GM04504 (cell line): ENCODE data around the gene SLX9.

ENCODE experiments used
- DNase-seq: peaks from one replicate; pipeline ENCODE4 v3.0.0-alpha.2; 2012; ENCODE audit warnings: low read depth

Gene SLX9

DNA sequence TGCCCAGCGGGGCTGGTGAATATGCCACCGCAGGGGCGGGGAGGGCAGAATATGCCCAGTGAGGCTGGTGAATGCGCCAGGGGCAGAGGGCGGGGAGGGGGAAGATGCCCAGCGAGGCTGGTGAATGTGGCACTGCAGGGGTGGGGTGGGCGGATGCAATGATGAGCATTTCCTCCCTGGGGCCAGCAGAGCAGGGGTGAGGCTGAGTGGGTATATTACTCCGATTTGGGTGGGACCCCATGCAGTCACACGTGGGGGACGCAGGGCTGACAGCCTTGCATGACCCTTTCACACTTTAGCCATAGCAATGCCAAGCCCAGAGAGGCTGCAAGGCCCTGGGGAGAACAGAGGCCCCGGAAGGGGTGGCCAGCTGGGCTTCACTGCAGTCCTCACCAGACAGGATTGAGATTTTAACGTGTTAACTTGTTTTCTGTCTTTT, 9.3 kb upstream of the SLX9 start:
- no peak for DNase-seq

DNA sequence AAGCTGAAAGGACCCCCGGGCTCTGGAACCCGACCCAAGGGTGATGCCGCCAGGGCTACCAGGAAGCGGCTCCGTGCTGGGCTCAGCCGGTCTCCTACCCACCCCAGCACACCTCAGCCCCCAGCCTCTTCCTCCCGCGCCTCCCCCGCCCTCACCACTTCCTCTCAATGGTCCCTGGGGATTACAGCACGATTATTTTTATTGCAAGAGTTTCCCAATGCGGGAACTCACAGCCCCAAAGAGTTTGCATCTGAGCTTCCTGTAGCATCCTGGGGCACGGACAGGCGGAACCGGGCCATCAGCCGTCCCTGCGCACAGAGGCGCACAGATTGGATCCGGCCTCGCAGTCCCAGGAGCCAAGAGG, 8.7 kb upstream of the SLX9 start:
- no peak for DNase-seq

DNA sequence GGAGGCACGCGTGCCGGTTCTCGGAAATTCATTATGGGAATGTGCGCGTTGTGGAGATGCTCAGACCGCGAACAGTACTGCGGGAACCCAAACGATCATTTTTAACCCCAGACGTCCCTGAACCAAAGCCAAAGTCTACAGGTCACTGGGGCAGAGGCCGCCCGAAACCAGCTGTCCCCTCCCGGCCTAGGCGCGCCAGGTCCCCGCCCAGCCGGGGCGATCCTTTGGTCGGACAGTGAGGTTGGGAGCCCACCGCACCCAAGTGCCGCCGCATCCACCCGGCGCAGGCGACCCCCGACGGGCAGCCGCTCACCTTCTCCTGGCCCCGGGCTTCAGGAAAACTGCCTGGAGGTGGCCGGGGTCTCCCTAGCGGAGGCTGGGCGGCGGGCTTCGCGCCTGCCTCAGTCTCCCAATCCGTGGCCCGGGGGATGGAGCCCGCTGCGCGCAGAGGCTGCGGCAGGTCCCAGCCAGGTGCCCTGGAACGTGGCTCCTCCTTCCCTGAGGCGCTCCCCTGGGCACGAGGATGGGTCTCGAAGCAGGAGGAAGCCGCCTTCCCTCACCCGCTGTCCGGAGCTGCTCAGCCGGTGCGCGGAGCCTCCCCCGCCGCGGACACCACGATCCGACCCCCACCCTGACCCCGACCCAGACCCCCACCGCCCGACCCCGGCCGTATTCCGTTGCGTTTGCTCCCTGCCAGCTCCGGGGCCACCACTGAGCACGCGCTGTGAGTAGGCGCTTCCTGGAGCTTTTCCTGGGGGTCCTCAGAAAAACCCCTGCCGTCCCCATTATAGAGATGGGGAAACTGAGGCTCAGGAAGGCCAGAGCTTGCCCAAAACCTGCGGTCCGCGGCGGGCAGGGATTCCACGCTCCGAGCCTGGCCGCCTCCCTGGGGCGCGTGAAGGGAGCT, 8.1 kb upstream of the SLX9 start:
- no peak for DNase-seq

DNA sequence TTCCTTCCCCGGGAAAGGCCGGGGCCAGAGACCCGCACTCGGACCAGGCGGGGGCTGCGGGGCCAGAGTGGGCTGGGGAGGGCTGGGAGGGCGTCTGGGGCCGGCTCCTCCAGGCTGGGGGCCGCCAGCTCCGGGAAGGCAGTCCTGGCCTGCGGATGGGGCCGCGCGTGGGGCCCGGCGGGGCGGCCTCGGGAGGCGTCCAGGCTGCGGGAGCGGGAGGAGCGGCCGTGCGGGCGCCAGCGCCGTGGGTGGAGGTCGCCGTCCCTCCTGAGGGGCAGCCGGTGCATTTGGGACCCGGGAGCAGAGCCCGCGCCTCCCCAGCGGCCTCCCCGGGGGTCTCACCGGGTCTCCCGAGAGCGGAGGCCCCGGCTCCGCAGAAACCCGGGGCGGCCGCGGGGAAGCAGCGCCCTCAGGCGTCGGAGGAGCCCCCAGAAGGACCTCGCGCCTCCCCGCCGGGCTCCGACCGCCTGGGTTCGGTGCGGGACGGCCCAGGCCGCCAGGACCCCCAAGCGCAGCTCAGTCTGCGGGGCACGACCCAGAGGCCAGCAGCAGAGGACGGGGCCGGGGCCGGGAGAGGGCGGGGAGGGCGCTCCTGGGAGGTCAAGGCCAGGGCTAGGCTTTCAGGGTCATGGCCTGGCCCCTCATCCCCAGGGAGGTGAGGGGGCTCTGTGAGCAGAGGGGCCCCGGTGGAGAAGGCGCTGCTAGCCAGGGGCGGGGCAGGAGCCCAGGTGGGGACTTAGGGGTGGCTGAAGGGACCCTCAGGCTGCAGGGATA, 7.2 kb upstream of the SLX9 start:
- DNase-seq: no peak

DNA sequence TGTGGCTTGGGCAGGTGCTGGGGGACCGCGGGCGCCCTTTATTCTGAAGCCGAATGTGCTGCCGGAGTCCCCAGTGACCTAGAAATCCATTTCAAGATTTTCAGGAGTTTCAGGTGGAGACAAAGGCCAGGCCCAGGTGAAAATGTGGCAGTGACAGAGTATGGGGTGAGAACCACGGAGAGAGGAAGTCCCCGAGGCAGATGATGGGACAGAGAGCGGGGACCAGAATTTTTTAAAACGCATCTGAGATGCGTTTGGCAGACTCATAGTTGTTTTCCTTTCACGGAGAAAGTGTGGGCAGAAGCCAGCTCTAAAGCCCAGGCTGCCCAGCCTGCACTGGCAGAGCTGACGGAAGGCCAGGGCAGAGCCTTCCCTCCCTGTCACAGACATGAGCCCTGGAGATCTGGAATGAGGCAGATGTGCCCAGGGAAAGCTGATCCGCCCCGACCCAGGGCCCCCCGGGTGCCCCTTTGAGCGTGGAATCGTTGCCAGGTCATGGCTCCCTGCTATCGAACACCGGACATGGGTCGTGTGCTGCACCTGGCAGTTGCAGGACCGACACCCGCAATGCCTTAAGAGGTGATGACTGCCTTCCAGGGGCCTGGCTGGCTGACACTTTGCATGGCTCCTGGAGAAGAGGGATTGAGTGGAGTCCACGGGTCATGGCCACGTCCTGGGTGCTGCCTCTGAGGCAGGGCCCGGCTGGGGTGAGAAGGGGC, 6.5 kb upstream of the SLX9 start:
- DNase-seq: no peak

DNA sequence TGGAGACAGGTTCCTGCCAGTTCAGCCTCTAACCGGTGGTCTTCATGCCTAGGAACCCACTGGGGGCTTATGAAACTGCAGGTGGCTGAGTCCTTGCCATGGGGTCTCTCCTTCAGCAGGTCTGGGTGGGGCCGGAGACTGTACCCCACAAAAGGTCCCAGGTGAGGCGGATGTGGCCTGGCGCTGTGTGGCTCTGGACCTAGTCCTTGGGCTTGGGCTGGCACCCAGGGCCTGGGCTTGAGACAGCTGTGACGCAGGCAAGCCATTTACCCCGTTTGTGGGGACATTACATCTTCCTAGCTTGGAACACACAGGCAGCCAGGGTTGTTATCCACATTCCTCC, 5.9 kb upstream of the SLX9 start:
- no peak for DNase-seq

DNA sequence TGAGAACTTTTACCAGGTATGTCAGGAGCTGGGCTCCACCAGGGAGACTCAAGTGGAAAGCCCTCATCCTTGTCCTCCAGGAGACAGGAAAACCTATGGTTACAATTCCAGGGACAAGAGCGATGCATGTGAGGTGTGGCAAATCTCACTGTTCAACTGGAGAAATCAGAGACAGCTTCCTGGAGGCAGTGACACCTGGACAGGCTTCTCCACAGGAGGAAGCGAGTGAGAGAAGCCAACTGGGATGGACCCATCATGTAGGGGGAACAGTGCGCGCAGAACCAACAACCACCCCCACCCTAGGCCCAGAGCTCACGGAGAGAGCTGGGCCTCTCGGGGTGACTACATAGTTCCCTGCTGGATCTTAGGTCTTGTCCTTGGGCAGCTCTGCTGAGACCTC, 5.6 kb upstream of the SLX9 start:
- no peak for DNase-seq

DNA sequence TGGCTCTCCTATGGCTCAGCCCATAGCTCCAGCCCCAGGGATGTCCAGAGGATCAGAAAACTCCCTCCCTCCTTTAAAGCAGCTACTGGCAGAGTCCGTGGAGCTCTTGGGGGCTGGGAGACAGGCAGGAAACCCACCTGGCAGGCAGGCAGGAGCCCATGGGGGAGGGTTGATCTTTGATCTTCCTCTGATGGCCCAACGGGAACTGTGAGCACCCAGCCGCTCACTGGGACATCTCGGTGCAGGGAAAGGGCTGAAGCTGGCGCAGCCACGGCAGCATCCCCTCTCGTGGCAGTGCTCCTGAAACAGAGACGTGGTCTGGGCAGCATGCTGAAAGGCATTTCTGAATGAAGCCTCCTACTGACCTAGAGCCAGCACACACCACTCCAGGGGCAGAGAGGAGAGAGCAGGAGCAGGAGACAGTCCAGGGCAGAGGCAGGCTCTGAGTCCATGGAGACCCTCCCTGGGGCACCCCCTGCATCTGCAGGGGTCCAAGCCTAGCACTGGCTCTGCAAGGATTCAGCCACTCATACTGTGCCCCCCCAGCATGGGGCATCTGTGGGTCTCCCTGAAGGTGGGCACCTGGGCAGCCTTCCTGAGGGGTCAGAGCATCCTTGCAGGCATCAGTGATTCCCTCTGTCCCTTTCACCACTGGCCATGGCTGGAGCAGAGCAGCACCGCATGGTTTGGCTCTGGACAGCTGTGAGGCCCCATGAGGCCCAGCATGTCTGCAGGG, 4.9 kb upstream of the SLX9 start:
- no peak for DNase-seq

DNA sequence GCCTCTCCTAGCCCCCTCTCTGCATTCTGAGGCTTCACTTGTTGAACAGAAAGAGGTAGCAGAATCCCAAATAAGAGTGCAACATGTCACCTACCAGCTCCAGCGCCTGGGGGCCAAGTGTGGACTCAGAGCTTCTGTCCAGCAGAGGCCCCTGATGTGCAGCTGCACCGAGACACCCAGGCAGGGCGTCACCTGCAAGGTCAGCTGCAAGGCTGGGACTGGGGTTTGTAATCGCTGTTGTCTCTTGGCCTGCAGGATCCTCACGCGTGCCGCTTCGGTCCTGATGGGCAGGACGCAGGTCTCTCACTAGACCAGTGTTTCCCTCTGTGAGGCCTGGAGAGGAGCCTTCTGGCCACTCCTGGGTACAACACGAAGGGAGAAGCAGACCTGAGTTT, 4.3 kb upstream of the SLX9 start:
- no peak for DNase-seq

DNA sequence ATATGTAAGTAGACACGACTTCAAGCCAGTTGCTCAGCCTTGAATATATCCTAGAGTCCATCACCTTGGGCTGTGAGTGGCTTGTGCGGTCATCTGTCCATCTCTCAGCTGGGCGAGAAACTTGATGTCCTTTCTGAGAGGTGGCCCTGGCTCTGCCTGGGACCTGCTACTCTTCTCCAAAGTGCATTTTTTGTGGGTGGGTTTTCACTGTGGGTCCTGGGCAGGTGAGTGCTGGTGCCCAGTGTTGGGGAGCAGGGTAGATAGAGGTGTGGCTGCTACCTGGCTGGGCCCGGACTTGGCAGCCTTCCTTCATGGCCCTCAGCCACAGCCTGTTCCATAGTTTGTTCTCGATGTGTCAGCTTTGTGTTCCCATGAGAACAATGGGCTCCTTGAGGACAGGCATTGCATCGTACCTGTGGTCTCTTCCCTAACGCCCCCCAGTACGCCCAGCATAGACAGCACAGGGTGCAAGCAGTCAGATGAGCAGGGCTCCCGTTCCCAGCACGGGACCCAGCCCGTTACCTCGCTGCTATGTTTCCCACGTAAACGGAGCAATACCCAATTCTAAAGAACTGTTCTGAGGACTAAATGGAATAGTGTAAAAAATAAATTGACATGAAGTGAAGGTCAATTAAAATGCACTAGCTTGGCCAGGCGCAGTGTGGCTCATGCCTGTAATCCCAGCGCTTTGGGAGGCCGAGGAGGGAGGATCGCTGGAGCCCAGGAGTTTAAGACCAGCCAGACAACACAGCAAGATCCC, 877 bp upstream of the SLX9 start:
- no peak for DNase-seq

DNA sequence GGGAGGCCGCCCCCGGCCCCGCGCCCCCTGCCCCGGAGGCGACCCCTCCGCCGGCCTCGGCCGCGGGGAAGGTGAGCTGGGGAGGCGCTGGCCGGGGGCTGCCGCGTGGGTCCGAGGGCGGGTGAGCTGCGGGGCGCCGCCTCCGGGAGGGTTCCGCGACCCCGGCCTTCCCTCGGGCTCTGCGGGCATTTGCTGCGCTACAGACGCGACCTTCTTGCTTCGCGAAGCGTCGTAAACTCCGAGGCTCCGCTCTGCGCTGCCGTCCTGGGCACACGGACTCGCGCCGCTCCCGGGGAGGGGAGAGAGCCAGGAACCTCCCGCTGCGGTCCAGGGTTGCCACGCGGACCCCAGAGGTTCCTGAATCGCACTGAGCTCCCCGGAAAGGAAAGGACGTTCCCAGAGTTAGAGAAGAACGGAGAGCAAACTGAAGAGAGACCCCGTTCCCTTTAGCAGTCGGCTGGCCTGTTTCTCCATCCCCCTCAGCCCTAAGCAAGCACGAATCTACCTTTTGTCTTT, 345 bp downstream of the SLX9 start:
- no peak for DNase-seq

DNA sequence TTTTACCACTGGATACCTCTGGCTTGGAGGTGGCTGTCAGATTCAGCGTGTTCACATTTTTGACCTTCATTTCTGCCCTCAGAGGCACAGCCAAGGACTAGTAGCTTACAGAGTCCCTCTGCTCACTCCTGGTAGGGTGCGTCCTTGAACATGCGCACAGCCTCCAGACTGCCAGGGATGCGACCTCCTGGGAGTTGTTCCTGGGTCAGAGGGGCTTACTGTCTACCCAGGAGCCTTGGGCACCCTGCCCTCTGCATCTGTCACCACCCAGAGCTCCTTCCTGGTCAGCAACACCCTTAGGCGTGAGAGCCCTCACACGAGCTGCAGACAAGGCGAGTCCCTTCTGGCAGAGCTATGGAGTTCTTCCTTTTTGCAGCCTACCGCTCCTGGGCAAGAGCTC, 1.7 kb downstream of the SLX9 start:
- DNase-seq: no peak

DNA sequence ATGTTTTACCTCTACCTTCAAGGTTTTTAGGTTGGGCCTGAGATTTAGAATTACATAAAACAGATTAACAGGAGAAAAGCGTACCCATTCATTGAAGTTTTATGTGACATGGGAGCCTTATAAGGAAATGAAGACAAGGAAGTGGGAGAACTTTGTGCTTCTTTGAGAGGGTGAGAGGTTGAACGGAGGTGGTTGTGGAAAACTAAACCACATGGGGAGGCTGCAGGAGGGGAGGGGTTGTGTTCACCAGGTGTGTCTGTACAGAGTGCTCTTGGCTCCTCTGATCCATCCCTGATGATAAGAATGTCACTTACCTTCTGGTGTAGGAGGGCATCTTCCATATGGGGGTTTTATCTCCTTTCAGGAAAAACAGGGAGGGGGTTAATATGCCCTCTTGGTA, 2.7 kb downstream of the SLX9 start:
- no peak for DNase-seq

DNA sequence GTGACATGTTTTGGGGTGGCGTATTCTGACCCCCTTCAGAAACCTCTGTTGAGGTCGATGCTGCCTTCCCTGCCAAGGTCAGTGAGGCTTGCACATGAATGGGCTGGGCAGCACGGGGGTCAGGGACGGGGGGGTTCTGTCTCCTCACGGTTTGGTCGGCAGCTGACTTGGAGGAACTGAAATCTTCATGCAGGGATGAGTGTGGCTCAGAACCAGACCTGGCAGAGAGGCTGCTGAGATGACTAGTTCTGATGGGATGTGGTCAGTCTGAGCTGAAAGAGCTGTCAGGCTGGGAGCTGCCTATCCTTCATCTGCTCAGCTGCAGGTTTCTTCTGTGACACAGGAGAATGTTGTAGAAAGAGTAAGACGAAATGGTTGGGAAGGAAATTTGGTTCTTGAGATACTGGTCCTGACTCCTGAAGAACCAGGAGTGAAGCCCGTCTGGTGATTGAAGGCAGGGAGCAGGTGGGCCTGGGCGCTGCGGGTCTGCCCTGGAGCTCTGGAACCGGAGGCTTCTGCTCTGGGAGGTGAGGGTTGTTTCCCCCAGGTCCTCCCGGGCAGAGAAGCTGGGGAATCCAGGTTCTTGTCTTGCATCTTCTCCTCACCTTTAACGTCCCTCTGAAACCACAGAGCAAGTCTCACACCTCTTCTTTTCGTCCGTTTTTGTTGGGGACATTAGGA, 3.3 kb downstream of the SLX9 start:
- DNase-seq: no peak

DNA sequence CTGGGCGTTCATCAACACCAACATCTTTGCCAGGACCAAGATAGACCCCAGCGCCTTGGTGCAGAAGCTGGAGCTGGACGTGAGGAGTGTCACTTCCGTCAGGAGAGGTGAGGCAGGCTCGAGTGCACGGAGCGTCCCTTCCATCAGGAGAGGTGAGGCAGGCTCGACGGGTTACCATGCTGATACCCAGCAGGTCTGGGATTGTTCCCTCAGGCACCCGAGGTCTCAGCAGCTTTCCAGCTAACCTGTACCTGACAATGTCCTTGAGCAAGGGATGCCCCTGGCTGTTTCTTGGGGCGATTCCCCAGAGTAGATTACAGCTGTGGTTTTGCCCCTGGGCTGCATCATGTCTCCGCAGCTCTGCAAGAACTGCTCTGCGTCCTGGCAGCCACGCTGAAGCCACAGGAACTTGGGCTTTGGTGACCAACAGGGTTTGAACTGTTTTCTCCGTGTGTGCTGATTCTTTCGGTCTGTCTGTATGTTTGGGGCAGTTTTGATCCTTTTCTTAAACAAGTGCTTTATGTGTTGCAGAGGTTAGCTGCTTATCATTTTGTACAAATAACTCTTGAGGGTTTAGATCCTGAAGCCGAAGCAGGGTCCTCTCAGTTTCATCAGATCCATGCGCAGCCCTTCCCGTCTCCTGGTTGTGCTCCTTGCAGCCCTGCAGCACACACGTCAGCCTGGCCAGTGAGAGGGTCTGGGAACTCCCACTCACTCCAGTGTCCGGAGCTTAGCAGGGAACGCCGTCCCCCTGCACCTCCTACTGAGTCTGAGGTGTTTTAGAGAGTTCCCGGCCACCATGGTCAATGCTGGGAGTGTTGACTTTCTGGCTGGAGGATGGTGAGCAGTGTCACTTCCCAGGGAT, 4.1 kb downstream of the SLX9 start:
- no peak for DNase-seq

DNA sequence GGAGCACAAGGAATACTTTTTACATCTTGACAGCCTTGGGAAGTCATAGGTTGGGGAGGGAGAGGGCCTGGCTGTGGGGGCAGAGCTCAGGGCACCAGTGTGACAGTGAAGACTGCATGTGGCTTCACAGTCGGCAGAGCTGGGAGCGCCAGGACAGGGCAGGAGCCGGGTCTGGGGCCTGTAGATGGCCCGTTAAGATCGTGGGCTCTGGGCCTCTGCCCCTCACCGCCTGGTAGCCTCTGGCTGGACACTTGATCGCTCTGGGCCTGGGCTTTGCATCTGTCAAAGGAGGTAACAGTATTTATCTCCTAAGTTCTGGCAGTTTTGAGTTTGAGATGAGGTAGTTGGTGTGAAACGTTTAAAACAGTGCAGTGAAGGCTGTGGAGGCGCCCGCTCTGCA, 4.8 kb downstream of the SLX9 start:
- DNase-seq: no peak

DNA sequence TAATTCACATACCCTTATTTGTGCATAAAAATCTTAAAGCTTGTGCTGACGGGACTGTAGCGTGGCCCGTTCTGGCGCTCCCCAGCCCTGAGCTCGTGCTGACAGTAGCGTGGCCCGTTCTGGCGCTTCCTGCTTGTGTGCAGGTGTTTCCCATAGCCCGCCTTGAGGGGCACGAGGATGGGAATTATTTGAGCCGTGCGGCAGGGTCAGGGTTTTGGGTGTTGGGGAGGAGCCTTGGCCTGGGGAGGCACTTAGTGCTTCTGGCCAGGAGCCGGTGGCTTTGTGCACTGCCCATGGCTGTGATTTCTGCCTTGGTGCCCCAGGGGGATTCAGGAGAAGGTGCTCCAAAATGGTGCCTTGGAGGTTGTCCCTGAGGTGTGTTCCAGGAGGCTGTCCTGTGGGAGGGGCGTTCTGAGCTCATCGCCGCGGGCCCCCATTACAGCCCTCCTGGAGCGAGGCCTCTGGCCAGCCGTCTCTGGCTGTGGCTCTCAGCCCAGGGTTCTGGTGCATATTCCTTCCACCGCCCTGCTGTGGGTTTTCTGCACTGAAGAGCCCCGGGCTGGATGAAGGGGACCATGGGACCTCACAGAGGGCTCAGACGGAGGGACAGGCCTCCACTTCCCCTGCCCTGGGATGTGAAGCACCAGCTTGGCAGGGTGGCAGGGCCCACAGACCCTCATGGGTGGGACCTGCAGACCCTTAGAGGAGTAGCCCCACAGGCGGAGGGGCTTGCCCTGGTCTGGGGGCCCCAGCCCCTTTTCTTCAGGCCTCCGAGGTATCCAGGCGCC, 6.6 kb downstream of the SLX9 start:
- DNase-seq: no peak

DNA sequence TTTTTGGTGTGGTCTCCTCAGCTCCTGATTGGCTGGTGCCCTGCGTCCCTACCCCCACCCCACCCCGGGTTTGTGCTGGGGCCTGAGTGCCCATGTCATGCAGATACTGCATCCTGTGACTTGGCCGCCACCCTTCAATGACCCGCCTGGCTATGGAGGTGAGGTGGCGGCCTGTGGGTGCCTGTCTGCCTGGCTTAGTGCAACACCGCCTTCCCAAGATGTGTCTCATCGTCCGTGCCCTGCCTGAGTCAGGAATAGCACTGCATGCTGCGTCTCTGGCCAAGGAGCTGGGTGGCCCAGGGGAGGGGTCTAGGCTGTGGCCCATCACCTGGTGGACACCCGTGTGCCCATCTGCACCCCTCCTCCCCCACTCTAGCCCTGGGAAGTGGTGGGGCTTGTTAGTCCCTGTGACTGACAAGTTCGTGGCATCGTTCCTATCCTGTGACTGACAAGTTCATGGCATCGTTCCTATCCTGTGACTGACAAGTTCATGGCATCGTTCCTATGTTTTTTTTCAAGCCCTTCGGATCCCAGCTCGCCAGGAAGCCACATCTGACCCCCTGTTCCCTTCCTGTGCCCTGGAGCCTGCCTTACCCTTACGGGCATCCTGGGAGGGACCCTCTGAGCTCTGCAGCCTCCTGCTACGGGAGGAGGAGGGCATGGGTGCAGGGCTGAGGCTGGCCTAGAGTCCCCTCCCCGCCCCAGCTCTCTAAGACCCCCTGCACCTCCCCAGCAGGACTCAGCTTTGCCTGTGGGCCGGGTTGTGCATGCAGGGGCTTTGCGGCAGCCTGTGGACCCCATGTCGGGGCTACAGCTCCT, 7.5 kb downstream of the SLX9 start:
- DNase-seq: no peak
